GM23338 (cell line): ENCODE measurements around the gene DENND5B. TPM values are rescaled to one million over a fixed set of nuclear protein-coding genes. Genes with fewer than 3 reads are reported as not detected.

Experiments used
- ATAC-seq: fragments of 200-7000 bp; cut with Tn5 transposase; 3 replicates; pipeline ENCODE4 v1.9.1; 2020
- DNase-seq: peaks from one replicate; pipeline ENCODE4 v3.0.0-alpha.2; 2015; ENCODE audit warnings: low spot score
- H2AFZ ChIP-seq: fragments of 200-600 bp; sonication (generic); 2 replicates; pipeline ENCODE4 v1.8.0; 2016; ENCODE audit warnings: antibody characterized with exemption, mild to moderate bottlenecking, moderate library complexity
- H3F3A ChIP-seq: fragments of 200-600 bp; sonication (generic); replicated peaks from 2 replicates; pipeline ENCODE4 v1.8.0; 2017; ENCODE audit warnings: antibody characterized with exemption, mixed run types, low read depth
- H3K27ac ChIP-seq: fragments of 200-600 bp; sonication (generic); 2 replicates; pipeline ENCODE4 v1.6.1; 2016; ENCODE audit warnings: low read depth
- H3K27me3 ChIP-seq: fragments of 200-600 bp; sonication (generic); 2 replicates; pipeline ENCODE4 v1.8.0; 2016; ENCODE audit warnings: mild to moderate bottlenecking, mixed run types, moderate library complexity; ENCODE audit not compliant: insufficient read depth
- H3K36me3 ChIP-seq: fragments of 200-600 bp; sonication (generic); 2 replicates; pipeline ENCODE4 v1.8.0; 2016; ENCODE audit warnings: mild to moderate bottlenecking; ENCODE audit not compliant: insufficient read depth
- H3K4me1 ChIP-seq: fragments of 200-600 bp; sonication (generic); 2 replicates; pipeline ENCODE4 v1.8.0; 2016; ENCODE audit warnings: mild to moderate bottlenecking, moderate library complexity; ENCODE audit not compliant: insufficient read depth
- H3K4me2 ChIP-seq: fragments of 200-600 bp; sonication (generic); 2 replicates; pipeline ENCODE4 v1.7.1; 2017; ENCODE audit warnings: mixed run types
- H3K4me3 ChIP-seq: fragments of 200-600 bp; sonication (generic); 2 replicates; pipeline ENCODE4 v1.6.1; 2016; ENCODE audit warnings: mixed run types
- H3K79me2 ChIP-seq: fragments of 200-600 bp; sonication (generic); replicated peaks from 2 replicates; pipeline ENCODE4 v1.8.0; 2017; ENCODE audit warnings: mild to moderate bottlenecking; ENCODE audit not compliant: insufficient read depth
- H3K9me2 ChIP-seq: fragments of 200-600 bp; sonication (generic); 2 replicates; pipeline ENCODE4 v1.8.0; 2017; ENCODE audit not compliant: insufficient read depth
- H4K20me1 ChIP-seq: fragments of 200-600 bp; sonication (generic); replicated peaks from 2 replicates; pipeline ENCODE4 v1.8.0; 2017; ENCODE audit warnings: mild to moderate bottlenecking; ENCODE audit not compliant: insufficient read depth
- H3K27ac Mint-ChIP-seq: 2 replicates; pipeline ENCODE4 v1.8.0; 2020; ENCODE audit warnings: inconsistent platforms, mild to moderate bottlenecking, moderate library complexity, mixed read lengths
- H3K27me3 Mint-ChIP-seq: 3 replicates; pipeline ENCODE4 v1.8.0; 2022; ENCODE audit warnings: low read depth, mild to moderate bottlenecking, moderate library complexity, mixed read lengths, inconsistent platforms; ENCODE audit not compliant: insufficient read depth, poor library complexity
- H3K36me3 Mint-ChIP-seq: 3 replicates; pipeline ENCODE4 v1.8.0; 2021; ENCODE audit warnings: low read depth, mild to moderate bottlenecking, inconsistent platforms, moderate library complexity, mixed read lengths
- H3K4me1 Mint-ChIP-seq: 3 replicates; pipeline ENCODE4 v1.8.0; 2020; ENCODE audit warnings: mild to moderate bottlenecking, inconsistent platforms, mixed read lengths
- H3K4me3 Mint-ChIP-seq: 3 replicates; pipeline ENCODE4 v1.8.0; 2021; ENCODE audit warnings: moderate library complexity, mild to moderate bottlenecking, inconsistent platforms, mixed read lengths
- H3K9me3 Mint-ChIP-seq: 3 replicates; pipeline ENCODE4 v1.8.0; 2020; ENCODE audit warnings: moderate library complexity, mild to moderate bottlenecking, inconsistent platforms, mixed read lengths
- CREB1 ChIP-seq: fragments of 250-450 bp; sonication (Bioruptor Pico); IDR thresholded peaks from 2 replicates; pipeline ENCODE4 v1.5.0; 2020; ENCODE audit warnings: low read depth, mild to moderate bottlenecking, moderate library complexity
- CTCF ChIP-seq, 2 experiments: fragments of 200-600 bp in 1 of 2; sonication (generic) in 1 of 2; conservative IDR thresholded peaks; 2 replicates each; pipeline versions ENCODE4 v1.5.1 to v1.6.1; 2016 to 2017; ENCODE audit warnings: antibody characterized with exemption in 2 of 2, low read depth in 2 of 2, mild to moderate bottlenecking in 2 of 2, moderate library complexity in 1 of 2
- ETS1 ChIP-seq: IDR thresholded peaks from 2 replicates; pipeline ENCODE4 v1.6.1; 2016; ENCODE audit warnings: antibody characterized with exemption
- EZH2 ChIP-seq: fragments of 200-600 bp; sonication (generic); IDR thresholded peaks from one replicate; pipeline ENCODE4 v1.8.0; 2017; ENCODE audit warnings: antibody characterized with exemption, mild to moderate bottlenecking, low read depth; ENCODE audit not compliant: unreplicated experiment
- EZH2phosphoT487 ChIP-seq: fragments of 200-600 bp; sonication (generic); IDR thresholded peaks from one replicate; pipeline ENCODE4 v1.8.1; 2018; ENCODE audit warnings: antibody characterized with exemption; ENCODE audit not compliant: unreplicated experiment
- JUNB ChIP-seq: IDR thresholded peaks from one replicate; pipeline ENCODE4 v1.6.1; 2016; ENCODE audit warnings: antibody characterized with exemption; ENCODE audit not compliant: unreplicated experiment
- NANOG ChIP-seq: IDR thresholded peaks from 2 replicates; pipeline ENCODE4 v1.6.1; 2016; ENCODE audit warnings: antibody characterized with exemption, borderline replicate concordance
- POLR2AphosphoS5 ChIP-seq: IDR thresholded peaks from 2 replicates; pipeline ENCODE4 v1.6.1; 2016; ENCODE audit warnings: antibody characterized with exemption, low read depth
- REST ChIP-seq: IDR thresholded peaks from one replicate; pipeline ENCODE4 v1.6.1; 2018; ENCODE audit warnings: antibody characterized with exemption; ENCODE audit not compliant: unreplicated experiment
- ZNF114 ChIP-seq: fragments of 250-450 bp; sonication (Bioruptor Pico); IDR thresholded peaks from 2 replicates; pipeline ENCODE4 v1.5.0; 2020; ENCODE audit warnings: mild to moderate bottlenecking, moderate library complexity
- ZNF331 ChIP-seq: fragments of 250-450 bp; sonication (Bioruptor Pico); IDR thresholded peaks from 2 replicates; pipeline ENCODE4 v1.5.0; 2020; ENCODE audit warnings: low read depth, mild to moderate bottlenecking, moderate library complexity
- polyA plus RNA-seq: library from polyadenylated mRNA; unstranded; fragments of >200 nt; fragmentation: Nextera tagmentation; extraction: Ambion mirVana; gene quantifications from 2 replicates; pipeline ENCODE4 v1.2.1, GENCODE V29; 2016
- total RNA-seq: library from RNA; depleted of rRNA; stranded (reverse); fragments of >200 nt; shearing (Covaris generic); gene quantifications from 2 replicates; pipeline ENCODE4 v1.2.3, GENCODE V29; 2014
- TF ChIP-seq, protein P1 (sequence below): fragments of 250-450 bp; sonication (Bioruptor Pico); IDR thresholded peaks from 2 replicates; pipeline ENCODE4 v1.5.0; 2020; ENCODE audit warnings: mild to moderate bottlenecking, moderate library complexity

DENND5B gene
- total and polyA plus RNA-seq, 2 experiments from 2014 or later, result 6.5 to 17.2 TPM

- Histone ChIP-seq H3K4me1 (no peaks in the 10 kb centered on the region), H3K9me2 (no peaks in the 10 kb centered on the region), H3K36me3 (no peaks in the 10 kb centered on the region), H2AFZ (no peak overlapping the region), H3K27ac (no peak overlapping the region), H4K20me1 (no peaks in the 10 kb centered on the region), H3K4me2 (no peak overlapping the region), H3K27me3 (no peaks in the 10 kb centered on the region), H3K79me2 (no peaks in the 10 kb centered on the region), H3K4me3 (no peak overlapping the region), H3F3A (0 out of 2 replicates have a peak, but pooled peaks cover 3% of the 10 kb centered on the region)
- TF ChIP-seq JUNB (no peak), EZH2phosphoT487 (no peak), CREB1 (CRISPR knock-in tag) (no peak), EZH2 (no peak), CTCF (conservative IDR thresholded peaks at IDR 0.05; ENCODE audit: low read depth in 2 of 2) (no peak), NANOG (no peak), REST (no peak), ETS1 (no peak), ZNF114 (CRISPR knock-in tag) (no peak), ZNF331 (CRISPR knock-in tag) (no peak), POLR2AphosphoS5 (no peak)
- TF ChIP-seq, protein P1, sequence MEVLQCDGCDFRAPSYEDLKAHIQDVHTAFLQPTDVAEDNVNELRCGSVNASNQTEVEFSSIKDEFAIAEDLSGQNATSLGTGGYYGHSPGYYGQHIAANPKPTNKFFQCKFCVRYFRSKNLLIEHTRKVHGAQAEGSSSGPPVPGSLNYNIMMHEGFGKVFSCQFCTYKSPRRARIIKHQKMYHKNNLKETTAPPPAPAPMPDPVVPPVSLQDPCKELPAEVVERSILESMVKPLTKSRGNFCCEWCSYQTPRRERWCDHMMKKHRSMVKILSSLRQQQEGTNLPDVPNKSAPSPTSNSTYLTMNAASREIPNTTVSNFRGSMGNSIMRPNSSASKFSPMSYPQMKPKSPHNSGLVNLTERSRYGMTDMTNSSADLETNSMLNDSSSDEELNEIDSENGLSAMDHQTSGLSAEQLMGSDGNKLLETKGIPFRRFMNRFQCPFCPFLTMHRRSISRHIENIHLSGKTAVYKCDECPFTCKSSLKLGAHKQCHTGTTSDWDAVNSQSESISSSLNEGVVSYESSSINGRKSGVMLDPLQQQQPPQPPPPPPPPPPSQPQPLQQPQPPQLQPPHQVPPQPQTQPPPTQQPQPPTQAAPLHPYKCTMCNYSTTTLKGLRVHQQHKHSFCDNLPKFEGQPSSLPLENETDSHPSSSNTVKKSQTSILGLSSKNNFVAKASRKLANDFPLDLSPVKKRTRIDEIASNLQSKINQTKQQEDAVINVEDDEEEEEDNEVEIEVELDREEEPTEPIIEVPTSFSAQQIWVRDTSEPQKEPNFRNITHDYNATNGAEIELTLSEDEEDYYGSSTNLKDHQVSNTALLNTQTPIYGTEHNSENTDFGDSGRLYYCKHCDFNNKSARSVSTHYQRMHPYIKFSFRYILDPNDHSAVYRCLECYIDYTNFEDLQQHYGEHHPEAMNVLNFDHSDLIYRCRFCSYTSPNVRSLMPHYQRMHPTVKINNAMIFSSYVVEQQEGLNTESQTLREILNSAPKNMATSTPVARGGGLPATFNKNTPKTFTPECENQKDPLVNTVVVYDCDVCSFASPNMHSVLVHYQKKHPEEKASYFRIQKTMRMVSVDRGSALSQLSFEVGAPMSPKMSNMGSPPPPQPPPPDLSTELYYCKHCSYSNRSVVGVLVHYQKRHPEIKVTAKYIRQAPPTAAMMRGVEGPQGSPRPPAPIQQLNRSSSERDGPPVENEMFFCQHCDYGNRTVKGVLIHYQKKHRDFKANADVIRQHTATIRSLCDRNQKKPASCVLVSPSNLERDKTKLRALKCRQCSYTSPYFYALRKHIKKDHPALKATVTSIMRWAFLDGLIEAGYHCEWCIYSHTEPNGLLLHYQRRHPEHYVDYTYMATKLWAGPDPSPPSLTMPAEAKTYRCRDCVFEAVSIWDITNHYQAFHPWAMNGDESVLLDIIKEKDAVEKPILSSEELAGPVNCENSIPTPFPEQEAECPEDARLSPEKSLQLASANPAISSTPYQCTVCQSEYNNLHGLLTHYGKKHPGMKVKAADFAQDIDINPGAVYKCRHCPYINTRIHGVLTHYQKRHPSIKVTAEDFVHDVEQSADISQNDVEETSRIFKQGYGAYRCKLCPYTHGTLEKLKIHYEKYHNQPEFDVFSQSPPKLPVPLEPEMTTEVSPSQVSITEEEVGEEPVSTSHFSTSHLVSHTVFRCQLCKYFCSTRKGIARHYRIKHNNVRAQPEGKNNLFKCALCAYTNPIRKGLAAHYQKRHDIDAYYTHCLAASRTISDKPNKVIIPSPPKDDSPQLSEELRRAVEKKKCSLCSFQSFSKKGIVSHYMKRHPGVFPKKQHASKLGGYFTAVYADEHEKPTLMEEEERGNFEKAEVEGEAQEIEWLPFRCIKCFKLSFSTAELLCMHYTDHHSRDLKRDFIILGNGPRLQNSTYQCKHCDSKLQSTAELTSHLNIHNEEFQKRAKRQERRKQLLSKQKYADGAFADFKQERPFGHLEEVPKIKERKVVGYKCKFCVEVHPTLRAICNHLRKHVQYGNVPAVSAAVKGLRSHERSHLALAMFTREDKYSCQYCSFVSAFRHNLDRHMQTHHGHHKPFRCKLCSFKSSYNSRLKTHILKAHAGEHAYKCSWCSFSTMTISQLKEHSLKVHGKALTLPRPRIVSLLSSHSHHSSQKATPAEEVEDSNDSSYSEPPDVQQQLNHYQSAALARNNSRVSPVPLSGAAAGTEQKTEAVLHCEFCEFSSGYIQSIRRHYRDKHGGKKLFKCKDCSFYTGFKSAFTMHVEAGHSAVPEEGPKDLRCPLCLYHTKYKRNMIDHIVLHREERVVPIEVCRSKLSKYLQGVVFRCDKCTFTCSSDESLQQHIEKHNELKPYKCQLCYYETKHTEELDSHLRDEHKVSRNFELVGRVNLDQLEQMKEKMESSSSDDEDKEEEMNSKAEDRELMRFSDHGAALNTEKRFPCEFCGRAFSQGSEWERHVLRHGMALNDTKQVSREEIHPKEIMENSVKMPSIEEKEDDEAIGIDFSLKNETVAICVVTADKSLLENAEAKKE, result no peak
- Mint-ChIP-seq H3K4me1 (no peaks in the 10 kb centered on the region), H3K27me3 (no peaks in the 10 kb centered on the region), H3K4me3 (no peak overlapping the region), H3K27ac (no peak overlapping the region), H3K36me3 (peaks cover 3% of the 10 kb centered on the region; the same call in 1 of the 3 replicates), H3K9me3 (no peaks in the 10 kb centered on the region)
- DNase-seq, result no peak
- ATAC-seq, result no peak
Observed at GRCh38 chr12:31423405-31423804, 167.5 kb downstream of the DENND5B start.
